Neutrophil (primary cell): ENCODE measurements around the gene CMTM7.

Source experiments
- H3K27ac ChIP-seq: fragments of 200-600 bp; sonication (generic); 2 replicates; pipeline ENCODE4 v1.5.1; 2016; ENCODE audit warnings: mild to moderate bottlenecking, moderate library complexity
- H3K27me3 ChIP-seq: fragments of 200-600 bp; sonication (generic); 2 replicates; pipeline ENCODE4 v1.6.0; 2016; ENCODE audit warnings: mild to moderate bottlenecking
- H3K36me3 ChIP-seq: fragments of 200-600 bp; sonication (generic); 2 replicates; pipeline ENCODE4 v1.5.1; 2017
- H3K4me1 ChIP-seq, 2 experiments: fragments of 200-600 bp in 1 of 2; sonication (generic) in 1 of 2; 1 replicate in 1 of 2; 2 replicates in 1 of 2; pipeline versions ENCODE4 v1.5.1 to v1.6.1; 2013 to 2016; ENCODE audit warnings: low read depth in 1 of 2, low read length in 1 of 2, mild to moderate bottlenecking in 1 of 2, moderate library complexity in 1 of 2; ENCODE audit not compliant: control insufficient read depth in 1 of 2, insufficient read depth in 1 of 2
- H3K4me3 ChIP-seq, 2 experiments: fragments of 200-600 bp in 1 of 2; sonication (generic) in 1 of 2; 1 replicate in 1 of 2; 2 replicates in 1 of 2; pipeline ENCODE4 v1.5.1; 2013 to 2016; ENCODE audit warnings: low read depth in 1 of 2, low read length in 1 of 2, mild to moderate bottlenecking in 1 of 2, moderate library complexity in 1 of 2
- H3K9me3 ChIP-seq: fragments of 200-600 bp; sonication (generic); 2 replicates; pipeline ENCODE4 v1.5.1; 2016
- CTCF ChIP-seq: fragments of 200-600 bp; sonication (generic); IDR thresholded peaks from 2 replicates; pipeline ENCODE4 v1.5.1; 2016; ENCODE audit warnings: antibody characterized with exemption

Gene CMTM7

DNA sequence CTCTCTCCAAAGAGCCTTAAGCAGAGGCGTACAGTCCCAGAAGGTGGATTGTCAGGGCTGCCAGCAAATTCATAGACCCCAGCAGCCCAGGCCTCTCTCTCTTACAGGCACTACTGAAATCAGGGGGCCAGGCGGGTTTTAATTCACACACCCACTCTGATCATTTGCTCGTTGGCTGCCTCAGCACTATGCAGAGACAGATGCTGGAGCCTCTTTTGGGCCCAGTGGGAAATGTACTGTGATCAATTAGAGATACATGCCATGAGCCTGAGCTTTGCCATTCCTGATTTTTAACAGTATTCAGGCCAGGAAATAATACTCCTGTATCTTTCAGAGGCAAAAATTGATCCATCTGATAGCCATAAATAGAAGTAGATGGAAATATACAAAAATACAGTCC lies 58.0 kb downstream of the CMTM7 start:
- Histone ChIP-seq H3K9me3 (no peaks in the 10 kb centered on the region), H3K4me3 (no peak overlapping the region), H3K36me3 (peaks cover 45% of the 10 kb centered on the region), H3K27ac (peak overlapping the region; percentile 37), H3K4me1 (peaks cover 22 to 23% of the 10 kb centered on the region in 2 experiments), H3K27me3 (no peaks in the 10 kb centered on the region)
- TF ChIP-seq CTCF, result no peak

- no peak for TF ChIP-seq CTCF
- peaks cover 52% of the 10 kb centered on the region for H3K36me3 ChIP-seq
- no peaks in the 10 kb centered on the region for H3K27me3 ChIP-seq
- no peak overlapping the region for H3K4me3 ChIP-seq
- H3K9me3 ChIP-seq, result no peaks in the 10 kb centered on the region
- peaks cover 22 to 23% of the 10 kb centered on the region in 2 experiments for H3K4me1 ChIP-seq
- H3K27ac ChIP-seq, result no peak overlapping the region
Measured at GRCh38 chr3:32450426-32450825, 58.8 kb downstream of the CMTM7 start.

- H3K27me3 ChIP-seq, result no peaks in the 10 kb centered on the region
- peaks cover 23 to 30% of the 10 kb centered on the region in 2 experiments for H3K4me1 ChIP-seq
- peaks cover 54% of the 10 kb centered on the region for H3K36me3 ChIP-seq
- TF ChIP-seq CTCF, result no peak
- no peaks in the 10 kb centered on the region for H3K9me3 ChIP-seq
- H3K4me3 ChIP-seq, result no peak overlapping the region
- H3K27ac ChIP-seq, result no peak overlapping the region
Measured at GRCh38 chr3:32450992-32451659, 59.5 kb downstream of the CMTM7 start.

DNA sequence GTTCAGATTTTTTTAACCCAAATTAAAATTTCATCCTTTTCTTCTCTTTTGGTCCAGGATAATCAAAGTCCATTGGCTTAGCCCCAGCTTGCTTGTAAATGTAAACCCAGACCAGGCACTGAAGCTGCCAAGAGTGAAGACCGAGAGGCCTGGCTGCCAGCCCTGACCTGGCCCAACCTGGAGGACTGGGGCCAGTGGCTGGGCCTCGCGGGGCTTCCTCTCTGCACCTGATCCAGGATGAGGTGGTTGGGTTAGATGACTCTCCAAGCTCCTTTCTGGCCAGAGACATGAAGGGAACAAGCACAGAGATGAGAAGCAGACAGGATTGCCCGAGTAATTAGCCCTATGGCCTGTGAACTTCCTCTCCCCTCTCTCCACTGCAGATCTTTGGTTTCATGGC lies 60.4 kb downstream of the CMTM7 start:
- Histone ChIP-seq H3K27me3 (no peaks in the 10 kb centered on the region), H3K27ac (no peak overlapping the region), H3K36me3 (peaks cover 54% of the 10 kb centered on the region), H3K4me3 (no peak overlapping the region), H3K4me1 (peaks cover 25 to 32% of the 10 kb centered on the region in 2 experiments), H3K9me3 (no peaks in the 10 kb centered on the region)
- no peak for TF ChIP-seq CTCF

DNA sequence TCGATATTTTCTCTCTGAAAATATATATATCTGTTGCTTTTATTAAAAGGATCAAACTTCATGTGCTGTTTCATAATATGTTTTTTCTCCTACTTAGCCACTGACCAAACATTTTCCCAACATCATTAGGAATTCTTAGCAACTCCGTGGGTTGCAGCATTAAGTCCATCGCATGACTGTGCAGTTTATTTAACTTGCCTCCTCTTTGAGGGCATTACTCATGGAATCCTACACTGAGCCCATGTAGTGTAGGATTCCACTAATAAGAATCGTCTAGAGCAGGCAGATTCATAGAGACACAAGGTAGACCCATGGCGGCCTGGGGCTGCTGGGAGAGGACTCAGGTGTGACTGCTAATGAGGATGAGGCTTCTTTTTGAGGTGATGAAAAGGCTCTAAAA lies 61.7 kb downstream of the CMTM7 start:
- H3K4me3 ChIP-seq, result no peak overlapping the region
- H3K27me3 ChIP-seq, result no peaks in the 10 kb centered on the region
- no peaks in the 10 kb centered on the region for H3K9me3 ChIP-seq
- no peak overlapping the region for H3K27ac ChIP-seq
- no peak for TF ChIP-seq CTCF
- H3K4me1 ChIP-seq, result peaks cover 37 to 43% of the 10 kb centered on the region in 2 experiments
- H3K36me3 ChIP-seq, result peaks cover 54% of the 10 kb centered on the region
